NCI-H226 (cell line): Measurements from ENCODE around the gene OR51B5.
"Not testable (repeated sequence)": the region's sequence is repeated elsewhere in the genome, so short reads cannot be mapped to it uniquely, and the experiment has no call there.

Source experiments
- DNase-seq: peaks from one replicate; pipeline ENCODE4 v3.0.0-alpha.2; 2015

OR51B5 gene, protein sequence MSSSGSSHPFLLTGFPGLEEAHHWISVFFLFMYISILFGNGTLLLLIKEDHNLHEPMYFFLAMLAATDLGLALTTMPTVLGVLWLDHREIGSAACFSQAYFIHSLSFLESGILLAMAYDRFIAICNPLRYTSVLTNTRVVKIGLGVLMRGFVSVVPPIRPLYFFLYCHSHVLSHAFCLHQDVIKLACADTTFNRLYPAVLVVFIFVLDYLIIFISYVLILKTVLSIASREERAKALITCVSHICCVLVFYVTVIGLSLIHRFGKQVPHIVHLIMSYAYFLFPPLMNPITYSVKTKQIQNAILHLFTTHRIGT

DNA sequence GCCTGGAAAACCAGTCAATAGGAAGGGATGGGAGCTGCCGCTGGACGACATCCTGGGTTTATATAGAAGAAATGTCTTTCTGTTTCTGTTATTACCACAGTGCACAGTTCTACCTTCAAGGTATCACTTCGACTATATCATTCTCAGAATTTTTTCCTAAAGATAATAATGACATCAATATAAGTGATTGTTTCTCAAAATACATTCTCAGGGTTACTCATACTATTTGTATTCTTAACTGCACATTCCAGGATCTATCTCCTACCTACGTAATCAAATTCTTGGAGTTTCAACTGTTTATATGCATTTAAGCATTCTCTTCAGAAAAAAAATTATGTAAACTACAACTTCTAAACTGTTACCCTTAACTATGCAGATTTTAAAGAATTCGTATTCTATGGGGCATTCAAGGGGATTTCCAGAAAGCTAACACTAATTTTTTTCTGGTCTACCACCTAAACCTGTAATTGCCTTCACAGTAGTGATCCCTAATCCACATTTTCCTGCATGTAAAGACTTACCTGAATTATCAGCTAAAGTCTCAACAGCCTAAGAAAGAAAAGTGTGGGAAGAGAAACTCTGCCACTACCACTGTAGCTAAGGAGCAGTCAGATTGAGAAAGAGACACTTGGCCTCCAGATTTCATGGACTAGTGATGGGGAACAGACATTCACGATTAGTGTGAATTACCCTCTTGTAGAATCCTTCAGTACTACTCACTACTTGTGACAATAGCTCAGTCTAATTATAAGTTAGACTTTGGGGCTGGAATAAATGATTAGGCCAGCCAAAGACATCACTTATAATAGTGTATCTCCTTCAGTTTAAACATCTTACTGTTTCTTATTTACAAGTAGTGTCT, at the start of gene OR51B5:
OR51B5 (minus strand) TSS at position 51 of the 862 bp plus-strand sequence; CDS start at position 51, 0 bp downstream.
- no peak for DNase-seq

DNA sequence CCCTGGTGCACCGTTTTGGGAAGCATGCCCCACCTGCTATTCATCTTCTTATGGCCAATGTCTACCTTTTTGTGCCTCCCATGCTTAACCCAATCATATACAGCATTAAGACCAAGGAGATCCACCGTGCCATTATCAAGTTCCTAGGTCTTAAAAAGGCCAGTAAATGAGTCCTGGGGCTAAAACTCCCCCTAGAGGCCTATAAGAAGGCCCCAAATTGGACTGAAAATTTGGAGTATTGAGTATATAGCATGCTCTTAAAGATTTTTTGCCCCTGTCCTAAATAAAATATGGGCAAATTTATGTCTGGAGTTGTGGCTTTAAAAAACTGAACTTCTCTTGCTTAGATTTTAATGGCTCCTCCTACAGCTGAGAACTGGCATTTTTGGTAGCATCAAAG, 46.9 kb upstream of the OR51B5 start:
- DNase-seq, result no peak

DNA sequence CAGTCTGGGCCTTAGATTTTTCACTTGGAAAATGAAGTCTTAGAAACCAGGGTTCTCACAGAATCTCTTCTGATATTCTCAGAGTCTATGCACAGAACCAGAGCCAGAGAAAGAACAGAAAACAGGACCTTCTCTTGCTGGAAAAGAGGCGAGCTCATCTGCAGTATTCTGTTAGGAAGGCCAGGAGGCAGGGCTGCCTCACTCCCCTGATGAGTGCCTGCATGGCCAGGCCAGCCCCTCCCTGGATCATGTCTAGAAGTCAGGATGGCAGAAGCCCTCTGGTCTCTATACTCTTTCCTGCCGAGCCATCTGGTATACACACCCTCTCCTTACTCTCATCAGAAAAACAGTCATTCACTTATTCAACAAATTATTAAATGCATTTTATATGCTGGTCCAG, 41.0 kb upstream of the OR51B5 start:
- DNase-seq, result no peak

DNA sequence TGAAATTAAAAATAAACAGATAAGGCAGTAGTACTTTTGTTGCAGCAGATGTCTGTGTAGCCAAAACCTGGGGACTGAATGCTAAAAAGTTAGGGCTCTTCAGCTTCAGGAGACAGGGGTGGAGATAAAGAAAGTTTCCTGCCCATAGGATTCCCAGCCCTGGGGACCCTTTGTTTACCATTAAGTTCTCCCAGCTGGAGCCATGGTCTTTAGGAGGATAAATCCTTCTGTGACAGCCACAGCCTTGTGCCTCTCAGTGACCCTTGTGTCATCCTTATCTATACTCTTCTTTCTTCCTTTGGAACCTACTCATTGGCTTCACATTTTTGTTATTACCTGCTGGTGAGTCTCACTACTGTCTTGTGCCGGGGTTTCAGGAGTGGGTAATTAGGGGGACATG, 40.3 kb upstream of the OR51B5 start, which contains the start of gene OR51M1:
OR51M1 (plus strand) TSS at position 237 of the 400 bp plus-strand sequence. CDS start 5,587 bp downstream, outside the sequence.
- DNase-seq, result no peak

DNA sequence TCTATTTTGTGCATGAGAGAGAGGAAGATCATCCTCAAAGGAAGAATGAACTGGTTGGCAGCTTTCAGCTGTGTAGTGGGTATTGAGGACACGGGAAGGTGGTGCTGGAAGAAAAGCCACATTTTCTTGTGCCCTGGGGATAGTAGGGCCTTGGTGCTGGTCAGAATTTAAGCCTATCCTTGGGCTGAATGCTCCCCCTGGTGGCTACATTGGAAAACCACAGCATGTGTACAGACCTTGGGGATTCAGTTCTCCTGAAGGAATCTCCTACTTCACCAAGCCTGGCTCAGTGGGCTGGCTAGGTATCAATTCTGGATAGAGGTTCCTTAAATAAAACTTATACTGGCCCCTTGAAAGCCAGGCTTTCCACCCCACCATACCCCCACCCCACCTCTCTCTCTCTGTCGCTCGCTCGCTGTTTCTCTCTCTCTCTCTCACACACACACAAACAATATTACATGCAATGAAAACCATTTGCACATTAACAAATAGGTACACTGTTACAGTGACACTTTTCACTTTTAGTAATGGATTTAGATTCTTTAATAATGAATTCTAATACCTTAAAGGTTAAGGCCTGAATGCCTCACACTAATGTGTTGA, 37.5 kb upstream of the OR51B5 start:
- peak; percentile 47 for DNase-seq

DNA sequence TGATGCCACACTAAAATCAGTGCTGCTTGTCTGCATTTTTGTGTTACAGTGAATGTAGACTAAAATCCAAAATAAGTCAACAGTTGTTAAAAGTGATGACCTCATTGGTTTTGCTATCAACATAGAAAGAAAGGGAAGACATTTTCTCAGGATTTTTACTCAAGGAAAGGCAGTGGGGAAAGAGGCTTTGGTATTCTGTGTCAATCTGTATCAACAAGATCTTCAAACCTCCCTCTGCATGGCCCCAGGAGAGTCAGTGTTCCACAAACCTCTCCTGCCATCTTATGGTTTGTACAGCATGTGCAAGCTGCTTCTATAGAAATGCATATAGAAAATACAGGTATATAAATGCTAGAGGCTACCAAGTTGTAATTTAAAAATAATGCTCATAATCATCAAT, 26.5 kb upstream of the OR51B5 start:
- DNase-seq, result peak; percentile 56

DNA sequence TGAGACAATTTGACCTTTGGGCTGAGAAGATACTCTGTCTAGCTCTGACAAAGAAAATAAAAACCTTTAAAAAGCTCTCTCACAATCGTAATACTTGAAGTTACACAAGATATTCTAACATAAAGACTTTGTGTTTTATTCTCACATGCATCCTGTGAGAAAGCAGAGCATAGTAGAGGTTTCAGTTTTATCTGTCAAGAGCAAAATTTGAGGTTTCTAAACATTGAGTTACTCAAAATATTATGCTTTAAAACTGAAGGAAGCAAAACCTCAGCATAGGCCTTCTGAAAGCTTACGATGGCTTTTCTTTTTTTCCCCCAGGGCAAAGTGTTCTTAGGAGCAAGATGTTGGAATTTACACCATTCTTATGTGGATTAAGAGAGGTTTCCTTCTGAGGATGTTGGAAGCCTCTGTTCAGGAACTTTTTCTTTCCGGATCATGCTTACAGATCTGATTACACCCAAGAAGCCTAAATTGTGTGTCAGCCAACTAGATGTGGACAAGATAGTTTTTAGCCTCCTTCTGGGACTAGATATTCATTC, 25.2 kb upstream of the OR51B5 start:
- DNase-seq, result no peak

DNA sequence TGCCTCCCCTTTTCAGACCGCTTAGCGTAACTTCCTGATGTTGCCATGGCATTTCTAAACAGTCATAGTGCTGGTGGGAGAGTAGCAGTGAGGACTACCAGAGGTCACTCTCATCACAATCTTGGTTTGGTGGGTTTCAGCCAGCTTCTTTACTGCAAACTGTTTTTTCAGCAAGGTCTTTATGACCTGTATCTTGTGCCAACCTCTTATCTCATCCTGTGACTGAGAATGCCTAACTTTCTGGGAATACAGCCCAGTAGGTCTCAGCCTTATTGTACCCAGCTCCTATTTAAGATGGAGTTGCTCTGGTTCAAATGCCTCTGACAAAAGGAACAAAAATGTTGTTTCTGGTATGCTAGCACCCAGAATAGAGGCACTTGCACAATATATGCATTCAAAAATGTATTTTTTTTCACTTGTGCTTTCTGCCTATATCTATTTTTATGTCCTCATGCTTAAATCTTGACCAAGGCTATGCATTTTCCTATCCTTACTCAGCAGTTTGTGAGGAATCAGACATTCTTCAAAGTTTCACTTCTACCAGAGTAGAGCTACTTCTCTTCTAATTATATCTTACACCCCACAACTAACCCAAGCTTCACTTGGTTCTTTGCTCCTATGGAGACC, 24.2 kb upstream of the OR51B5 start:
- peak; percentile 82 for DNase-seq

DNA sequence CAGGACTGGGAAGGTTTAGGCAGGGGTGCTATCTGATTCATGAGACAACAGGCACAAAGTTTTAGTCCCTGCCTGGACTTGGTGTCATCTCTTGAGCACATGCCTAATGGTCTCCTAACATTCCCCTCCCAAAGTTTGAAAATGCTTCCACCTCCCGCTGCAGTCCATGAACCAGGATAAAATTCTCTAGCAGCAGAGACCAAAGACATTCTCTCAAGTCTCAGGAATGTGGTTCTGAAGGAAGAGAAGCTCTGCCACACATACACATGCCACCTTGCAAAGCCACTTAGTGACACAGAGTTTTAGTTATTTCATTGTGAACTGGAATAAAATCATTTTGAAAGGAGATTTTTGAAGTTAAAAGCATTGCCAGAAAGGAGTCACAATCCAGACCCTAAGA, 23.5 kb upstream of the OR51B5 start:
- peak; percentile 17 for DNase-seq

DNA sequence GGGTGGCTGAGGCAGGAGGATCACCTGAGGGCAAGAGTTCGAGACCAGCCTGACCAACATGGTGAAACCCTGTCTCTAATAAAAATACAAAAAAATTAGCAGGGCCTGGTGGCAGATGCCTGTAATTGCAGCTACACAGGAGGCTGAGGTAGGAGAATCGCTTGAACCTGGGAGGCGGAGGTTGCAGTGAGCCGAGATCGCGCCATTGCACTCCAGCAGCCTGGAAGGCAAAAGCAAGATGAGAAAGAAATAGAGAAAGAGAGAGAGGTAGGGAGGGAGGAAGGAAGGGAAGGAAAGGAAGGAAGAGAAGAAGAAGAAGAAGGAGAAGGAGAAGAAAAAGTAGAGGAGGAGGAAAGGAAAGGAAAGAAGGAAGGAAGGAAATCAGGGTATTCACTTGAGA, 23.0 kb upstream of the OR51B5 start:
- DNase-seq, result not testable (repeated sequence)

DNA sequence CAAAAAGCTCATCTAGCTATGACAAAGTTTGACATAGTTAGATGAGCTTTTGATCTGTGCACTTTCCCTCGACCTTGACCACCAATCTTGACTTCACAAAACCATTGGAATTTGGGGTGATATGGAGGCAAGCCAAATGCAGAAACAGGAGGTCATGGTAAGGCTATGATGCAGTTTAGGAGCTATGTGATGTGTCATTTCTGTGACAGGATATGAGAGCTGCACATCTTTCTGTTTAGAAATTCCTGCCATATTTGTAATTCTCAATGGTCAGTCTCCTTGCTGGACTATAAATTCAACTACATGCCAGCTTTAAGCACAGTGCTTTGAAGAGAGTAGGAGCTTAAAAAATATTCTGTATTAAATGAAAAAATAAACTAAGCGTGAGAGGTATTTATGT, 20.9 kb upstream of the OR51B5 start:
- DNase-seq, result peak; percentile 94

DNA sequence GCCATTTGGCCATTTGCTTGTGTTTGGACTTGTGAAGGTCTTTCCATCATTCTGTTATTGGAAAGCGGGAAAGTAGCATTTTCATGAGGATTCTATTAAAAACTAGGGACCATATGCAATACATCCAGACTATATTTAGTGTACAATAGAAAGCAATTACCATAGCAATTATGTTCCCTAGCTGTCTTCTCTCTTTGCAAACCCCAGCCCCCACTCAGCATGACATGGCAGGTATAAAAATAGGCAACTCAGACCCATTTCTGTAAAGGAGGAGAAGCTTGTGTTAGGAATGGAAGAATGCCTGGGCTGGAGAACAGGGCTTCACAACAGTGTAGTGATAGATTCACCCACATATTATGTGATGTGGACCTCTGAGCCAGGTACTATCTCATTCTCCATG, 20.4 kb upstream of the OR51B5 start:
- no peak for DNase-seq

DNA sequence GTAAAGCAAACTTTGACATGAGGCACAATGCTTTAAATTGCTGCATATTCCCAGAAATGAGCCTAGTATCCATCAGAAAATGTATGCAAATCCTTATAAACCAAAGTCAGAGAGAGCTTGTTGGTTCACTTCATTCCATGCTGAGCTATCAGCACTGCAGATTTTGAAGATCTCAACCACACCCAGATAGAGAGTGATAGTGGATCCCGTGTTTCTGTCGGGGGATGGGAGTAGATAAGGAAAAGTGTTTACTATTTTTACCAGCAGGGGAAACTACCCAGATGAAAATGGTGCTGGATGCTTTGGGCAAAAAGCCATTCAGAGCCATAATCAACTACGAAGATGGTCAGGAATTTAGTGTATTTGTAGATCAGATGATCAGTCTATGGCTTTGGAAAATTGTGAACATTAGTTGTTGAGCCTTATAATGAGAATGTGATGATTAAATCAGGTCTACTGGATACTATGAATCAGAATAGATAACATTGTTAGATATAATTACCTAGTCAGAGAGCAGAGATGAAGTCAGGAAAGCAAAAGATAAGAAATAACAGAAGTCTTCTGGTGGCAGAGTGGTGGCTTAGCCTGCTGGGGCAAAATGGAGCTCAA, 18.8 kb upstream of the OR51B5 start:
- peak; percentile 20 for DNase-seq

DNA sequence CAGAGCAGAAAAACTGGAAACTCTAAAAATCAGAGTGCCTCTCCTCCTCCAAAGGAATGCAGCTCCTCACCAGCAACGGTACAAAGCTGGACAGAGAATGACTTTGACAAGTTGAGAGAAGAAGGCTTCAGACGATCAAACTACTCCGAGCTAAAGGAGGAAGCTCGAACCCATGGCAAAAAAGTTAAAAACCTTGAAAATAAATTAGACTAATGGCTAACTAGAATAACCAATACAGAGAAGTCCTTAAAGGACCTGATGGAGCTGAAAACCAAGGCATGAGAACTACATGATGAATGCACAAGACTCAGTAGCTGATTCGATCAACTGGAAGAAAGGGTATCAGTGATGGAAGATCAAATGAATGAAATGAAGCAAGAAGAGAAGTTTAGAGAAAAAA, 12.7 kb upstream of the OR51B5 start:
- DNase-seq, result not testable (repeated sequence)

DNA sequence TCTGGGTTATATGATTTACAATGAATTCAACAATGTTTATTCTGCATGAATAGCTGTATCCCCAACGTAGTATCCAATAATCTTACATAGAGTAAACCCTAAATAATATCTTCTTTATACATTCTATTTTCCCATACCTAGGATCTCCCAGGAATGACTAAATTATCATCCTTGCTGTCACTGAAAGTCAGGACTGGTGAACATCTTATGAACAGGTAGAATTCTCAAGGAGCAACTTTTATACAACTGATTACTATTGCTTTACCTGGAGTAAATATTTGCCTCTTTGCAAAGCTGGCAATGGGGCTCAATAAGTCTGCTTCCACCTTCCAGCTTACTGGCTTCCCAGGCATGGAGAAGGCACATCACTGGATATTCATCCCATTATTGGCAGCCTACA, 7.9 kb upstream of the OR51B5 start, which contains the start of gene OR51B6:
OR51B6 (plus strand) TSS at position 301 of the 400 bp plus-strand sequence; CDS start at position 301, 0 bp downstream.
- DNase-seq, result no peak

DNA sequence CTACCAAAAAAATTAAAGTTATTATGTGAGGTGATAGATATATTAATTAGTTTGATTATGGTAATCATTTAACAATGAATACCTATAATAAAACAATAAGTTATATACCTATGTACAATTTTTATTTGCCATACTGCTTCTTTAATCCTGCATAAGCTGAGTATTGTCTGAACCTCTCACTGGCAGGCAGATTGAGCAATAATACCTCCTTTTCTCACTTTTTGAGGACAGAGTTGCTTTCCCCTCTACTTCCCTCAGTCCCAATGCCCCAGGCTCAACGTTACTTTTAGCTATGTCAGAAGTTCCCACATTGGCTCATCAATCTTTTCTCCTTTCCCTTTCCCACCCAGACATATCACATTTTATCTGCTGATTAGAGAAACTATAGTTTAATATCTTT, 6.2 kb upstream of the OR51B5 start:
- DNase-seq, result no peak

DNA sequence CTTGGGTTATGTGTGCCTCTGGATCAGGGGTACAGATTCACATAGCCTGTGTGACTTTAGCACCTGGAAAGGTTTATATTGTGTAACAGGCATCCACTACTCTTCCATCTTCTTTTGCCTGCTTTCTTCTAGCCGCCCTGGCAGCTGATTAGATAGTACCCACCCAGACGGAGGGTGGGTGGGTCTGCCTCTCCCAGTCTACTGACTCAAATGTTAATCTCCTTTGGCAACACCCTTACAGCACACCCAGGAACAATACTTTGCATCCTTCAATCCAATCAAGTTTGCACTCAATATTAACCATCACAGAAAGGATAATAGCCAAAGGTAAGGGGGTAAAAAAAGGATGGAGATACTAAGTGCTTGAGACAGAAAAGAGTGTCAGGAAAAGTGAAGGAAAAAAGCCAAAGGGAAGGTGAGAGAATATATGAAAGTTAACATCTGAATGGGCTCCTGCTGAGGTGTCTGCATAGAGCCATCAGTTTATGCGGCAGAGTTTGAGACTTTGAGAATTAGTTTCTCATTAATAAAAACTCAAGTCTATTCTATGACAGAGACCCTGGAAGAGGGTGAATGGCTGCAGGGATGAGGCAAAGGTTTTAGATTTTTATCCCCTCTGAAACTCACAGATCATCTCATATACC, 5.3 kb upstream of the OR51B5 start:
- DNase-seq, result no peak

DNA sequence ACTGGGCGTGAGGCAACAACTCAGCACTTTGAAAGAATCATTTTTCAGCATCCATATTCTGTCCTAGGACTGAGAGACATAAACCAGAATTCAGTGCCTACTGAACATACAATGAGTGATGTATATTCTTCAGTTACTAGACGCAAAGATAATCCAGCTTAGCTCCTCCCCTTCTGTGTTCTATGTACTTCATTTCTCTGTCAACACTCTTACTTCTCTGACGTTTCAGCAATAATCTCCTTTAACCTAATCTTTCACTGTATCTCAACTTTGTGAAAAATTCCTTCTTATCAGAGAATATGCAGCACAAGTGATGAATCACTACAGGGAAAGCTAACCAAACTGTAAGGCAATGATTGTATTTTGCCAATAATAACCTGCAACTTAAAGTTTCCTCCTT, 2.5 kb upstream of the OR51B5 start:
- DNase-seq, result peak; percentile 43

DNA sequence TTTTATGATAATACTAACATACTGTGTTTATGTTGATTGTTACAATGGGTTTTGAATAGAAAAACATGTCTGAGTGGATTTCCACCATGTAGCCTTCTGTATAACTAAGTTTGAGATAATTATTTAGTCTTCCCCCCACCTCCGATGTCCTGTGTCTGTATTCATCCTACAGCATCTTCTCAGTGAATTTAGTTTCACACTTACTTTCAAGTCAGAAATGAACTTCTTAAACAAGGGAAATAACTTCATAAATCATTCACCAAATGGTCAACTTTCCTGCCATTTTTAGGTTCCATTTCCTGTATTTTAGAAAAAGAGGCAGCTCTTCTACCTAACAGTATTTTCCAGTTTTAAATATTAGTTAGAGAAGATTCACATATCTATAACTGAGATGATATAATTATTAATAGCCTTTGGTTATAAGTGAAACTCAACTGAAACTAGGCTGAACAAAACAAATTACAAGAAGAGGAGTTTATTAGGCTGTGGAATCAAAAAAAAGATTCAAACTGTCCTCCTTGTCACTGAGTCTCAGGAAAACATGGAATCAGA, 3.5 kb downstream of the OR51B5 start:
- no peak for DNase-seq

DNA sequence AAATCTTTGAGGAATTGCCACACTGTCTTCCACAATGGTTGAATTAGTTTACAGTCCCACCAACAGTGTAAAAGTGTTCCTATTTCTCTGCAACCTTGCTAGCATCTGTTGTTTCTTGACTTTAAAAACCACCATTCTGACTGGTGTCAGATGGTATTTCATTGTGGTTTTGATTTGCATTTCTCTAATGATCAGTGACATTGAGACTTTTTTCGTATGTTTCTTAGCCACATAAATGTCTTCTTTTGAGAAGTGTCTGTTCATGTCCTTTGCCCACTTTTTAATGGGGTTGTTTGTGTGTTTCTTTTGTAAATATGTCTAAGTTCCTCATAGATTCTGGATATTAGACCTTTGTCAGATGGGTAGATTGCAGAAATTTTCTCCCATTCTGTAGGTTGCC, 6.1 kb downstream of the OR51B5 start:
- not testable (repeated sequence) for DNase-seq

DNA sequence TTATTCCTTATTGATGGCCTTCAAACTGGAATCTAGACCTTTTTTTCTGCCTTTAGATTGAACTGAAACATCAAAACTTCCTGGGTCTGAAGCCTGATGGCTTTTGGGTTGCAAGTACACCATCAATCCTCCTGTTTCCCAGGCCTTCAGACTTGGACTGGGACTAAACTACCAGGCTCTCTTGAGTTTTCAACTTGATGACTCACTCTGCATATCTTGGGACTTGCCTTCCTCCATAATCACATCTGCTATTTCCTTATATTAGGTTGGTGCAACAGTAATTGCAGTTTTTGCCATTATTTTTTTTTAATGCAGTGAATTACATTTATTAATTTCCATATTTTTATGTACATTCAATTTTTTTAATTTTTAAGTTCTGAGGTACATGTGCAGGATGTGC, 7.0 kb downstream of the OR51B5 start:
- DNase-seq, result peak; percentile 43
